Endothelial cell of umbilical vein (primary cell): ENCODE data around the gene AKR1C2. TPM values are rescaled to one million over a fixed set of nuclear protein-coding genes. Genes with fewer than 3 reads are reported as not detected.
"Not testable (repeated sequence)": the region's sequence is repeated elsewhere in the genome, so short reads cannot be mapped to it uniquely, and the experiment has no call there.

ENCODE experiments used
- BruUV-seq: library from RNA; stranded (reverse); fragments of 400-500 nt; replicated peaks from 2 replicates; lab custom pipeline; 2021; lab: Mats Ljungman, UMichigan
- CTCF ChIA-PET: fragments of 300-600, 350-600 bp; sonication (Branson Sonifier 250); formaldehyde crosslinking; loops from one replicate; lab custom pipeline; 2021; ENCODE audit warnings: antibody characterized with exemption, inconsistent platforms; lab: Charles Lee
- POLR2A ChIA-PET: fragments of 300-600, 350-600 bp; sonication (Branson Sonifier 250); formaldehyde crosslinking; loops from one replicate; lab custom pipeline; 2021; ENCODE audit warnings: antibody characterized with exemption, inconsistent platforms; lab: Charles Lee
- DNase-seq: peaks from one replicate; pipeline ENCODE4 v3.0.0-alpha.2; 2011; ENCODE audit warnings: low read depth, low spot score
- FAIRE-seq: peaks from 2 replicates; lab custom pipeline; 2011; peaks lifted over from hg19 to GRCh38; lab: Jason Lieb, UNC
- H2AFZ ChIP-seq: 2 replicates; pipeline ENCODE4 v1.6.0; 2012; ENCODE audit warnings: low read depth, low read length, control low read depth, inconsistent platforms
- H3K27ac ChIP-seq: 2 replicates; pipeline ENCODE4 v1.5.1; 2011; ENCODE audit warnings: low read depth, mild to moderate bottlenecking, control low read depth, low read length, moderate library complexity; ENCODE audit not compliant: insufficient read depth
- H3K27me3 ChIP-seq, 2 experiments: 2 replicates each; pipeline versions ENCODE4 v1.6.0 to v1.6.1; 2011; ENCODE audit warnings: low read length in 2 of 2, mixed read lengths in 1 of 2; ENCODE audit not compliant: control insufficient read depth in 2 of 2, insufficient read depth in 2 of 2
- H3K36me3 ChIP-seq, 2 experiments: 2 replicates in 1 of 2; 3 replicates in 1 of 2; pipeline ENCODE4 v1.5.1; 2011; ENCODE audit warnings: low read length in 2 of 2, mild to moderate bottlenecking in 1 of 2, moderate library complexity in 1 of 2; ENCODE audit not compliant: control insufficient read depth in 2 of 2, insufficient read depth in 2 of 2; ENCODE audit errors: extremely low read depth in 1 of 2
- H3K4me1 ChIP-seq: 3 replicates; pipeline ENCODE4 v1.5.1; 2011; ENCODE audit warnings: mild to moderate bottlenecking, low read length; ENCODE audit not compliant: control insufficient read depth, insufficient read depth; ENCODE audit errors: extremely low read depth
- H3K4me2 ChIP-seq: 2 replicates; pipeline ENCODE4 v1.6.1; 2011; ENCODE audit warnings: low read length, control low read depth, mixed read lengths; ENCODE audit not compliant: insufficient read depth
- H3K4me3 ChIP-seq, 3 experiments: fragments of 200-600 bp in 1 of 3; sonication (generic), shearing (Covaris generic) in 1 of 3; replicated peaks in 1 of 3; 2 replicates each; pipeline ENCODE4 v1.5.1; 2011 to 2016; ENCODE audit warnings: control low read depth in 3 of 3, low read length in 3 of 3, mild to moderate bottlenecking in 2 of 3, inconsistent platforms in 1 of 3, low read depth in 1 of 3, moderate library complexity in 1 of 3; ENCODE audit not compliant: insufficient read depth in 1 of 3
- H3K79me2 ChIP-seq: 2 replicates; pipeline ENCODE4 v1.6.0; 2012; ENCODE audit warnings: low read length, inconsistent platforms; ENCODE audit not compliant: control insufficient read depth, insufficient read depth
- H3K9ac ChIP-seq: replicated peaks from 2 replicates; pipeline ENCODE3; 2011; ENCODE audit warnings: low read length, control low read depth; ENCODE audit not compliant: insufficient read depth; ENCODE audit errors: extremely low read depth
- H3K9me1 ChIP-seq: replicated peaks from 3 replicates; pipeline ENCODE4 v1.6.0; 2011; ENCODE audit warnings: mild to moderate bottlenecking, low read length; ENCODE audit not compliant: control insufficient read depth, insufficient read depth; ENCODE audit errors: extremely low read depth
- H3K9me3 ChIP-seq: replicated peaks from 2 replicates; pipeline ENCODE4 v1.5.1; 2012; ENCODE audit warnings: low read length, inconsistent platforms; ENCODE audit not compliant: control insufficient read depth, insufficient read depth
- H4K20me1 ChIP-seq: replicated peaks from 2 replicates; pipeline ENCODE3; 2011; ENCODE audit warnings: mild to moderate bottlenecking, low read length; ENCODE audit not compliant: control insufficient read depth, insufficient read depth; ENCODE audit errors: extremely low read depth
- FOS ChIP-seq: IDR thresholded peaks from 2 replicates; pipeline ENCODE4 v1.6.1; 2011; ENCODE audit warnings: mild to moderate bottlenecking, low read length, moderate library complexity, borderline replicate concordance; ENCODE audit not compliant: insufficient read depth
- POLR2AphosphoS5 ChIP-seq: IDR thresholded peaks from 2 replicates; pipeline ENCODE4 v1.6.1; 2012; ENCODE audit warnings: low read depth, mild to moderate bottlenecking, control low read depth, low read length, moderate library complexity; ENCODE audit not compliant: insufficient read depth
- dilution Hi-C: fragments of 300-500 bp; cut with MboI; formaldehyde crosslinking; loops from one replicate; pipeline ENCODE4 v1.15.0; 2019; ENCODE audit warnings: low sequenced_read_pairs; ENCODE audit not compliant: extremely low pct_ligation_motif_present
- intact Hi-C: fragments of 100-400 bp; cut with micrococcal nuclease; formaldehyde crosslinking; loops from one replicate; pipeline ENCODE4 v1.10.0; 2022
- polyA plus RNA-seq, 4 experiments: library from polyadenylated mRNA; depleted of rRNA in 3 of 4; stranded (reverse) in 3 of 4; unstranded in 1 of 4; fragments of >200 nt; gene quantifications; 2 replicates each; pipeline versions ENCODE4 v1.2.1 to v1.2.3, GENCODE V29; 2011 to 2012; ENCODE audit warnings: missing spikeins in 1 of 4
- total RNA-seq: library from RNA; stranded (reverse); gene quantifications from 2 replicates; pipeline ENCODE4 v1.2.3, GENCODE V29; 2021

Gene AKR1C2
- total and polyA plus RNA-seq, 2 donors (not counting 3 experiments of a cell fraction or from before 2014, with no cell fraction given), result 0.84 to 1.7 TPM

GRCh38 chr10:4991463-4991862 lies 12.2 kb downstream of the AKR1C2 start:
- H3K4me1 ChIP-seq, intact Hi-C loops, H2AFZ ChIP-seq, H3K27ac ChIP-seq, H3K4me3 ChIP-seq, FAIRE-seq, H3K9me1 ChIP-seq, H3K9ac ChIP-seq, H3K36me3 ChIP-seq, BruUV-seq, dilution Hi-C loops, H3K27me3 ChIP-seq, CTCF ChIA-PET, H4K20me1 ChIP-seq, POLR2A ChIA-PET, H3K4me2 ChIP-seq, DNase-seq, H3K9me3 ChIP-seq, H3K79me2 ChIP-seq: not testable (repeated sequence)

DNA sequence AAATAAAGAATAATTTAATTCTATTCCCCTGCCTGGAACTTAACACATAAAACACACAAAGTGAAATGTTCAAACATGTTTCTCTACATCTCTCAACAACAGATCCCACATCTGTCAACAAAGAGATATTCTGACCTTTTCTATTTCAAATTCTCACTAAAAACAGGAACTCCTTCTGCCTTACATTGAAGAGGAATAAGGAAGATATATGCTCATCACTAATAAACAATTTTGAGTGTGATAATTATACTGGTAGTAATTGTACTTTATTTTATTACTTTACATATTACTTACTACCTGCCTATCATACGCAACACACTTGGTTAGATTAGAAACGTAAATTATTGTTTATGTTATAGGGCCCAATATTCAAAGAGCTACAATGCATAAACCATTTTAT lies 13.4 kb downstream of the AKR1C2 start:
- Histone ChIP-seq H3K9ac (no peak overlapping the region), H3K9me1 (no peaks in the 10 kb centered on the region), H3K4me2 (no peak overlapping the region), H2AFZ (no peak overlapping the region), H3K4me1 (no peaks in the 10 kb centered on the region), H3K27me3 (peaks cover 0 to 3% of the 10 kb centered on the region in 2 experiments), H3K79me2 (no peaks in the 10 kb centered on the region), H3K4me3 (no peak overlapping the region), H3K9me3 (no peaks in the 10 kb centered on the region), H4K20me1 (no peaks in the 10 kb centered on the region), H3K36me3 (no peaks in the 10 kb centered on the region), H3K27ac (no peak overlapping the region)
- BruUV-seq, result no TSS peak
- ChIA-PET CTCF (interaction anchor here (0.6 kb wide), 1 partner anchor 652 kb away, joined by 3 read pairs; no protein-coding TSS in a partner anchor), POLR2A (no interaction called here)
- TF ChIP-seq POLR2AphosphoS5 (no peak), FOS (no peak)
- dilution Hi-C loops, result no loop called here
- FAIRE-seq (no peak), DNase-seq (no peak)
- intact Hi-C loops, result no loop called here

- H3K9me1 ChIP-seq, H3K4me1 ChIP-seq, H4K20me1 ChIP-seq, H3K4me3 ChIP-seq, POLR2A ChIA-PET, intact Hi-C loops, H3K4me2 ChIP-seq, H3K9ac ChIP-seq, dilution Hi-C loops, H2AFZ ChIP-seq, H3K27ac ChIP-seq, H3K9me3 ChIP-seq, H3K27me3 ChIP-seq, H3K79me2 ChIP-seq, H3K36me3 ChIP-seq, BruUV-seq, DNase-seq: not testable (repeated sequence)
- CTCF ChIA-PET, result interaction anchor here (1.1 kb wide), 1 partner anchor 139 kb away, joined by 4 read pairs; no protein-coding TSS in a partner anchor
- FAIRE-seq, result peak; percentile 57
Observed at GRCh38 chr10:4988000-4988641, 15.5 kb downstream of the AKR1C2 start.
